ENCODE results near the gene ASPG.

- TF ChIP-seq CTCF (IDR thresholded peaks at IDR 0.05) (no peak), ZFX (IDR thresholded peaks at IDR 0.05; ENCODE audit: borderline replicate concordance) (no peak)
These were observed 66.7 kb downstream of the ASPG start for GRCh38 chr14:104152246-104152575.
